ENCODE measurements around the gene IQCH. TPM values are rescaled to one million over a fixed set of nuclear protein-coding genes. Genes with fewer than 3 reads are reported as not detected.

Gene IQCH
- polyA plus RNA-seq, 1 donor (not counting 4 experiments of a cell fraction or from before 2014, with no cell fraction given), result 2.6 TPM

- H3K4me3 ChIP-seq (ENCODE audit: control insufficient read depth in 2 of 3, extremely low read depth in 1 of 3, insufficient read depth in 2 of 3, low read depth in 1 of 3, low read length in 3 of 3), result no peak overlapping the region
- H3K9ac ChIP-seq (ENCODE audit: control insufficient read depth, extremely low read depth, insufficient read depth, low read length), result no peak overlapping the region
- DNase-seq (ENCODE audit: low read depth, low spot score) (no peak), FAIRE-seq (no peak)
- no peaks in the 10 kb centered on the region for H3K9me3 ChIP-seq (ENCODE audit: control insufficient read depth, low read depth, low read length)
- no peak overlapping the region for H2AFZ ChIP-seq (ENCODE audit: control insufficient read depth, low read length)
- H3K4me1 ChIP-seq (ENCODE audit: control insufficient read depth, extremely low read depth, insufficient read depth, low read length), result no peaks in the 10 kb centered on the region
- H3K36me3 ChIP-seq (ENCODE audit: control insufficient read depth in 2 of 2, extremely low read depth in 1 of 2, insufficient read depth in 2 of 2, low read length in 2 of 2), result no peaks in the 10 kb centered on the region
- TF ChIP-seq EZH2 (IDR thresholded peaks at IDR 0.05; ENCODE audit: low read length), result no peak
- TF ChIP-seq, protein P1, sequence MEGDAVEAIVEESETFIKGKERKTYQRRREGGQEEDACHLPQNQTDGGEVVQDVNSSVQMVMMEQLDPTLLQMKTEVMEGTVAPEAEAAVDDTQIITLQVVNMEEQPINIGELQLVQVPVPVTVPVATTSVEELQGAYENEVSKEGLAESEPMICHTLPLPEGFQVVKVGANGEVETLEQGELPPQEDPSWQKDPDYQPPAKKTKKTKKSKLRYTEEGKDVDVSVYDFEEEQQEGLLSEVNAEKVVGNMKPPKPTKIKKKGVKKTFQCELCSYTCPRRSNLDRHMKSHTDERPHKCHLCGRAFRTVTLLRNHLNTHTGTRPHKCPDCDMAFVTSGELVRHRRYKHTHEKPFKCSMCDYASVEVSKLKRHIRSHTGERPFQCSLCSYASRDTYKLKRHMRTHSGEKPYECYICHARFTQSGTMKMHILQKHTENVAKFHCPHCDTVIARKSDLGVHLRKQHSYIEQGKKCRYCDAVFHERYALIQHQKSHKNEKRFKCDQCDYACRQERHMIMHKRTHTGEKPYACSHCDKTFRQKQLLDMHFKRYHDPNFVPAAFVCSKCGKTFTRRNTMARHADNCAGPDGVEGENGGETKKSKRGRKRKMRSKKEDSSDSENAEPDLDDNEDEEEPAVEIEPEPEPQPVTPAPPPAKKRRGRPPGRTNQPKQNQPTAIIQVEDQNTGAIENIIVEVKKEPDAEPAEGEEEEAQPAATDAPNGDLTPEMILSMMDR (optimal IDR thresholded peaks at IDR 0.05 in 1 of 3, IDR thresholded peaks at IDR 0.05 in 1 of 3, conservative IDR thresholded peaks at IDR 0.05 in 1 of 3; ENCODE audit: extremely low read depth in 1 of 3, insufficient read depth in 2 of 3, low read length in 3 of 3), result no peak
- H3K27ac ChIP-seq (ENCODE audit: control insufficient read depth, insufficient read depth, low read length), result no peak overlapping the region
- dilution Hi-C loops (cut with MboI; ENCODE audit: extremely low pct_ligation_motif_present, low sequenced_read_pairs), result no loop called here
- no peaks in the 10 kb centered on the region for H3K27me3 ChIP-seq (ENCODE audit: control insufficient read depth, extremely low read depth, insufficient read depth, low read length)
- no peaks in the 10 kb centered on the region for H3K9me1 ChIP-seq (ENCODE audit: control insufficient read depth, extremely low read depth, insufficient read depth, low read length)
- H3K4me2 ChIP-seq (ENCODE audit: control insufficient read depth, extremely low read depth, insufficient read depth, low read depth, low read length), result no peak overlapping the region
- H3K79me2 ChIP-seq (ENCODE audit: control insufficient read depth, insufficient read depth, low read length), result no peaks in the 10 kb centered on the region
- H4K20me1 ChIP-seq (ENCODE audit: control insufficient read depth, extremely low read depth, insufficient read depth, low read length), result no peaks in the 10 kb centered on the region
Observed at GRCh38 chr15:67409175-67409574, 154.6 kb downstream of the IQCH start.

- DNase-seq (ENCODE audit: low read depth, low spot score), result no peak
Observed at GRCh38 chr15:67411486-67411885, 156.9 kb downstream of the IQCH start.

More at GRCh38 chr15:67411486-67411885, 156.9 kb downstream of the IQCH start:
- H3K4me3 ChIP-seq (ENCODE audit: control insufficient read depth in 2 of 3, extremely low read depth in 1 of 3, insufficient read depth in 2 of 3, low read depth in 1 of 3, low read length in 3 of 3), result no peak overlapping the region
- no peaks in the 10 kb centered on the region for H3K36me3 ChIP-seq (ENCODE audit: control insufficient read depth in 2 of 2, extremely low read depth in 1 of 2, insufficient read depth in 2 of 2, low read length in 2 of 2)
- FAIRE-seq, result no peak
- H3K9ac ChIP-seq (ENCODE audit: control insufficient read depth, extremely low read depth, insufficient read depth, low read length), result no peak overlapping the region
- H2AFZ ChIP-seq (ENCODE audit: control insufficient read depth, low read length), result no peak overlapping the region
- dilution Hi-C loops (cut with MboI; ENCODE audit: extremely low pct_ligation_motif_present, low sequenced_read_pairs), result no loop called here
- H3K79me2 ChIP-seq (ENCODE audit: control insufficient read depth, insufficient read depth, low read length), result no peaks in the 10 kb centered on the region
- no peaks in the 10 kb centered on the region for H3K27me3 ChIP-seq (ENCODE audit: control insufficient read depth, extremely low read depth, insufficient read depth, low read length)
- no peak for TF ChIP-seq EZH2 (IDR thresholded peaks at IDR 0.05; ENCODE audit: low read length)
- TF ChIP-seq, protein P1 (optimal IDR thresholded peaks at IDR 0.05 in 1 of 3, IDR thresholded peaks at IDR 0.05 in 1 of 3, conservative IDR thresholded peaks at IDR 0.05 in 1 of 3; ENCODE audit: extremely low read depth in 1 of 3, insufficient read depth in 2 of 3, low read length in 3 of 3), result no peak
- H3K9me1 ChIP-seq (ENCODE audit: control insufficient read depth, extremely low read depth, insufficient read depth, low read length), result no peaks in the 10 kb centered on the region
- no peak overlapping the region for H3K4me2 ChIP-seq (ENCODE audit: control insufficient read depth, extremely low read depth, insufficient read depth, low read depth, low read length)
- H3K27ac ChIP-seq (ENCODE audit: control insufficient read depth, insufficient read depth, low read length), result no peak overlapping the region
- no peaks in the 10 kb centered on the region for H3K9me3 ChIP-seq (ENCODE audit: control insufficient read depth, low read depth, low read length)
- H3K4me1 ChIP-seq (ENCODE audit: control insufficient read depth, extremely low read depth, insufficient read depth, low read length), result no peaks in the 10 kb centered on the region
- H4K20me1 ChIP-seq (ENCODE audit: control insufficient read depth, extremely low read depth, insufficient read depth, low read length), result no peaks in the 10 kb centered on the region
